Ishikawa (cell line): Measurements from ENCODE around the gene URI1.

Experiments
- CEBPB ChIP-seq: IDR thresholded peaks from 2 replicates; pipeline ENCODE4 v1.6.1; 2012
- EGR1 ChIP-seq: IDR thresholded peaks from 2 replicates; pipeline ENCODE4 v1.6.1; 2012
- EP300 ChIP-seq: IDR thresholded peaks from 2 replicates; pipeline ENCODE4 v1.6.1; 2012; ENCODE audit warnings: borderline replicate concordance
- FOXM1 ChIP-seq: IDR thresholded peaks from 2 replicates; pipeline ENCODE4 v1.6.1; 2012; ENCODE audit warnings: low read depth, borderline replicate concordance
- RAD21 ChIP-seq: IDR thresholded peaks from 2 replicates; pipeline ENCODE4 v1.6.1; 2012; ENCODE audit warnings: low read depth
- TAF1 ChIP-seq: IDR thresholded peaks from 2 replicates; pipeline ENCODE4 v1.6.1; 2012; ENCODE audit warnings: low read depth, mild to moderate bottlenecking
- TCF12 ChIP-seq: IDR thresholded peaks from 2 replicates; pipeline ENCODE4 v1.6.1; 2012; ENCODE audit warnings: low read depth
- TEAD4 ChIP-seq: IDR thresholded peaks from 2 replicates; pipeline ENCODE4 v1.6.1; 2012
- YY1 ChIP-seq: IDR thresholded peaks from 2 replicates; pipeline ENCODE4 v1.6.1; 2012; ENCODE audit warnings: low read depth
- ZBTB7A ChIP-seq: IDR thresholded peaks from 2 replicates; pipeline ENCODE4 v1.6.1; 2012; ENCODE audit warnings: low read depth
- TF ChIP-seq, protein P1 (sequence below): IDR thresholded peaks from 2 replicates; pipeline ENCODE4 v1.6.1; 2012

DNA sequence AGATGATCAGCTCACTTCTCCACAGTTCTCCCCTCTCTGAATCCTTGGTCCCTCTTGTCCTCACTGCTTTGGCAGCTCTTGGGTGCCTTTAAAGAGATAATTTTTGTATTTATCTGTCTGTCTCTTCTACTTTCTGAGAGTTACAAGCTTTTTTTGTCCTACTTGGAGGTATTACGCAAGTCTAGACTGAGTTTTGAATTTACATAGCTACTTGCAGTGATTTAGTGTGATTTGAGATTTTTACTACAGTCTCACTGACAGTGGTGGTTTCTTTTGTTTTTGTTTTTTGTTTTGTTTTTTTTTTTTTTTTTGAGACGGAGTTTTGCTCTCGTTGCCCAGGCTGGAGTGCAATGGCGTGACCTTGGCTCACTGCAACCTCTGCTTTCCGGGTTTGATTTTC is 22.1 kb downstream of the URI1 start:
- no peak for TF ChIP-seq RAD21
- no peak for TF ChIP-seq TAF1
- peak; percentile 41; the same call in 1 of the 2 replicates for TF ChIP-seq CEBPB
- TF ChIP-seq, protein P1, sequence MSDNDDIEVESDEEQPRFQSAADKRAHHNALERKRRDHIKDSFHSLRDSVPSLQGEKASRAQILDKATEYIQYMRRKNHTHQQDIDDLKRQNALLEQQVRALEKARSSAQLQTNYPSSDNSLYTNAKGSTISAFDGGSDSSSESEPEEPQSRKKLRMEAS: no peak
- no peak for TF ChIP-seq ZBTB7A
- TF ChIP-seq TCF12: no peak
- no peak for TF ChIP-seq TEAD4
- TF ChIP-seq YY1: no peak
- TF ChIP-seq EP300: no peak
- no peak for TF ChIP-seq FOXM1
- no peak for TF ChIP-seq EGR1
